SK-N-MC (cell line): Measurements from ENCODE around the gene DOCK4.

ENCODE experiments used
- EZH2 ChIP-seq: fragments of 200-600 bp; sonication (generic); IDR thresholded peaks from one replicate; pipeline ENCODE4 v1.6.1; 2017; ENCODE audit warnings: antibody characterized with exemption
- POLR2AphosphoS5 ChIP-seq: IDR thresholded peaks from 2 replicates; pipeline ENCODE4 v1.6.1; 2012; ENCODE audit warnings: mild to moderate bottlenecking, low read depth, low read length, borderline replicate concordance

DNA sequence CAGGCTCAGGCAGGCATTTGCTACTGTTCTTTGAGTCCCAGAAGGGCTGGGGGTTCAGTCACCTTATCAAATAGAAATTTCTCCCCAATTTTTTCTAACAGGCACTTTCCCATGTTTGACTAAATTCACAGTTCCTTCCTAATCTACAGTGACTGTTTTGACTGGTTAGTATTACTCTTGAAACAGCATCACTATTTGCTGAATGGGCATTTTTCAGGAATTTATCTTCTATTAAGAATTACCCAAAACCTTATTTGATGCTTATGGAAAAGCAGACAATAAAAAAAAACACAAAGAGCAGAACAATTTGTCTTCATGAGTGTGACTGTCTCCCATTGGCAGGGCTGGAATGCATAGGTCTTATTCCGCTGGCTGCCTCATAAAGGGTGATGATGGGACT, 269.0 kb downstream of the DOCK4 start:
- no peak for TF ChIP-seq EZH2
- TF ChIP-seq POLR2AphosphoS5 = no peak
